ENCODE data around the gene AVP. TPM values are rescaled to one million over a fixed set of nuclear protein-coding genes. Genes with fewer than 3 reads are reported as not detected.

Gene AVP, protein sequence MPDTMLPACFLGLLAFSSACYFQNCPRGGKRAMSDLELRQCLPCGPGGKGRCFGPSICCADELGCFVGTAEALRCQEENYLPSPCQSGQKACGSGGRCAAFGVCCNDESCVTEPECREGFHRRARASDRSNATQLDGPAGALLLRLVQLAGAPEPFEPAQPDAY
- total RNA-seq, result not detected

DNA sequence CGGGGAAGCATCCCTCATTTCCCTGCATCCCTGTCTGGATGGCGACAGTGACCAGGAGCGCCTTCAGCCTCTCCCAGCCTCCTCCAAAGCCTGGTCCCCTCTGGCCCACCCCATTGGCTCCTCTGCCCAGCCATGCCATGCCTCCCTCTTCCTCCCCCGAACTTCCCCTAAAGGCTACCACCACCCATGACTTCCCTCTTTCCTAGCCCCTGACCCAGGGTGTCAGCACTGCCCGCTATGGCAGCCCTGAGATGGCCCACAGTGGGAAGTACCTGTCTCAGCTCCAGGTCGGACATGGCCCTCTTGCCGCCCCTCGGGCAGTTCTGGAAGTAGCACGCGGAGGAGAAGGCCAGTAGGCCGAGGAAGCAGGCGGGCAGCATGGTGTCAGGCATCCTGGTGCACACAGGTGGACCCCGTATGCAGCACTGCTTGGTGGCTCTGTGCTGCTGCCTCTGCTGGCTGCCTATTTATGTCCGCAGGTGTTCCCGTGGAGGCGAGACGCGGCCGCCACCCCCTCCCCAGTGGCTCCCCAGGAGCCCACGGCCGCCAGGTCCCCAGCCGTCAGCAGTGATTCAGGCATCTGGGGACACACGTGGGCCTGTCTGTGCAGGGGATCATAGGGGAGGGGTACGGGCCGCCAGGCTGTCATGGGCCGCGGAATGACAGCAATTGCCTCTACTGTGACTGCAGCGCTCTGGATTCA is at the start of gene AVP:
AVP (minus strand) TSS at position 442 of the 703 bp plus-strand sequence; CDS start at position 392, 50 bp downstream.
- H3K27ac ChIP-seq, result no peak within 1 kb of the TSS
- no peaks in the 10 kb centered on the region for H3K4me1 ChIP-seq
- TF ChIP-seq CTCF (IDR thresholded peaks at IDR 0.05) (no peak), POLR2A (IDR thresholded peaks at IDR 0.05) (no peak), POLR2AphosphoS5 (IDR thresholded peaks at IDR 0.05) (no peak)
- no peaks in the 10 kb centered on the region for H3K36me3 ChIP-seq
- H3K9me3 ChIP-seq, result no peaks in the 10 kb centered on the region
- DNase-seq (ENCODE audit: low spot score in 2 of 2), result no peak
- H3K27me3 ChIP-seq, result peaks cover 3 to 18% of the 10 kb centered on the region in 2 donors
- intact Hi-C loops (cut with DNase I; ENCODE audit: low total_unique reads), result no loop called here
- no peak within 1 kb of the TSS for H3K4me3 ChIP-seq

DNA sequence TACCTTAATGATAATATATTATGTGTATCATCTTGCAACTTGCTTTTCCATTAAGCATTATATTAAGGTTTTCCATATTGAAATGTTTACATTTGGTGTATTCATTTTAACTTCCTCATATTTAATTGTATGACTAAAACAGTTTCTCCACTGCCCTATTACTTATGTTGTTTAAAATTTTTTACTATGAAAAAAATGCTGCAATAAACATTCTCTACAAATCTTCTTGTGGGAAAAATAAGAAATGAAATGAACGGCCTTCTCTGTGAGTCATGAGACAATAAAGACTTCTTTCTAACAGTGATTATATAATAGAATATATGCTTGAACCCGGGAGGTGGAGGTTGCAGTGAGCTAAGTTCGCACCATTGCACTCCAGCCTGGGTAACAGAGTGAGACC is 49.6 kb upstream of the AVP start:
- Histone ChIP-seq H3K4me1 (no peaks in the 10 kb centered on the region), H3K9me3 (no peaks in the 10 kb centered on the region), H3K36me3 (no peaks in the 10 kb centered on the region), H3K27me3 (no peaks in the 10 kb centered on the region), H3K4me3 (no peak overlapping the region), H3K27ac (no peak overlapping the region)
- intact Hi-C loops (cut with DNase I; ENCODE audit: low total_unique reads), result no loop called here
- no peak for DNase-seq (ENCODE audit: low spot score in 2 of 2)
- TF ChIP-seq POLR2A (IDR thresholded peaks at IDR 0.05) (no peak), POLR2AphosphoS5 (IDR thresholded peaks at IDR 0.05) (no peak), CTCF (IDR thresholded peaks at IDR 0.05) (no peak)

- TF ChIP-seq CTCF (IDR thresholded peaks at IDR 0.05), result no peak
- TF ChIP-seq POLR2A (IDR thresholded peaks at IDR 0.05), result no peak
- TF ChIP-seq POLR2AphosphoS5 (IDR thresholded peaks at IDR 0.05), result no peak
- Histone ChIP-seq H3K27me3 (no peaks in the 10 kb centered on the region), H3K9me3 (no peaks in the 10 kb centered on the region), H3K36me3 (no peaks in the 10 kb centered on the region), H3K4me3 (no peak overlapping the region), H3K27ac (no peak overlapping the region), H3K4me1 (no peaks in the 10 kb centered on the region)
- intact Hi-C loops (cut with DNase I; ENCODE audit: low total_unique reads), result no loop called here
- DNase-seq (ENCODE audit: low spot score in 2 of 2), result no peak
These were observed 48.6 kb upstream of the AVP start for GRCh38 chr20:3133155-3133554.

- no peak for DNase-seq (ENCODE audit: low spot score in 2 of 2)
- H3K27me3 ChIP-seq, result no peaks in the 10 kb centered on the region
- H3K4me3 ChIP-seq, result no peak overlapping the region
- no peaks in the 10 kb centered on the region for H3K4me1 ChIP-seq
- intact Hi-C loops (cut with DNase I; ENCODE audit: low total_unique reads), result no loop called here
- no peak for TF ChIP-seq POLR2A (IDR thresholded peaks at IDR 0.05)
- TF ChIP-seq POLR2AphosphoS5 (IDR thresholded peaks at IDR 0.05), result no peak
- no peak for TF ChIP-seq CTCF (IDR thresholded peaks at IDR 0.05)
- no peak overlapping the region for H3K27ac ChIP-seq
- H3K9me3 ChIP-seq, result no peaks in the 10 kb centered on the region
- H3K36me3 ChIP-seq, result no peaks in the 10 kb centered on the region
These were observed 45.6 kb upstream of the AVP start for GRCh38 chr20:3130051-3130600.

- Histone ChIP-seq H3K4me3 (no peak overlapping the region), H3K27me3 (no peaks in the 10 kb centered on the region), H3K4me1 (no peaks in the 10 kb centered on the region), H3K36me3 (no peaks in the 10 kb centered on the region), H3K9me3 (no peaks in the 10 kb centered on the region), H3K27ac (no peak overlapping the region)
- DNase-seq (ENCODE audit: low spot score in 2 of 2), result no peak
- TF ChIP-seq POLR2A (IDR thresholded peaks at IDR 0.05), result no peak
- no peak for TF ChIP-seq CTCF (IDR thresholded peaks at IDR 0.05)
- TF ChIP-seq POLR2AphosphoS5 (IDR thresholded peaks at IDR 0.05), result no peak
- intact Hi-C loops (cut with DNase I; ENCODE audit: low total_unique reads), result no loop called here
These were observed 44.6 kb upstream of the AVP start for GRCh38 chr20:3129094-3129493.
